NCI-H446 treated with DMSO at 0.1 percent for 48 hours (cell line): ENCODE results near the gene PARN.
"Not testable (repeated sequence)": the region's sequence is repeated elsewhere in the genome, so short reads cannot be mapped to it uniquely, and the experiment has no call there.

Experiments
- DNase-seq: peaks from one replicate; lab custom pipeline; 2025; lab: John Stamatoyannopoulos, UW

PARN gene

GRCh38 chr16:14400978-14401710 lies 228.9 kb downstream of the PARN start:
- not testable (repeated sequence) for DNase-seq

DNA sequence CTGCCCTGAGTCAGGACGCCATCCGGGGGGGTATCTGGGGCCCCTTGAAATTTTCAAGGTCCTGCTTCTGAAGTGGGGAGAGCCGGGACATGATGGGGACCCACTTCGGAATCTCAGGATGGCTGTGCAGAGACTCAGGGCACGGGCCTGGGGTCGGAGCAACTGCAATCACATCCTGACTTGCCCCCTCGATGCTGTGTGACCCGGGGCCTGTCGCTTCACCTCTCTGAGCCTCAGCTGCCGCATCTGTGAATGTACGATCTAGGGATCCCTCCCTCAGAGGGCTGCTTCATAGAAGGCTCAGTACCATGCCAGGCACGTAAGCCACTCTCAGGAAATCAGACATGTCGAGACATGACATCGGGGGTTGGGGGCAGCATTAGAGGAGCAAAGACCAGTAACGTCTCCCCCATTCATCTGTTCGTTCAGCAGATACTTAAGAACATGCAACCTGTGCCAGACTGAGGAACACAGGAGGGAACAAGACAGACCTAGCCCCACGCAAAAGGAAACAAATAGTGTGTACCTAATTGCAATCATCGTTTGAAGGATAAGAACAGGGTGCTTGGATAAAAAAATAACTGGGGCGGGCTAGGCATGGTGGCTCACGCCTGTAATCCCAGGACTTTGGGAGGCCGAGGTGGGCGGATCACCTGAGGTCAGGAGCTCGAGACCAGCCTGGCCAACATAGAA lies 229.6 kb downstream of the PARN start:
- peak; percentile 2 for DNase-seq

GRCh38 chr16:14399378-14400284 lies 230.4 kb downstream of the PARN start:
- DNase-seq, result peak; percentile 59

- DNase-seq, result no peak
These were observed 231.9 kb downstream of the PARN start for GRCh38 chr16:14398014-14398717.

DNA sequence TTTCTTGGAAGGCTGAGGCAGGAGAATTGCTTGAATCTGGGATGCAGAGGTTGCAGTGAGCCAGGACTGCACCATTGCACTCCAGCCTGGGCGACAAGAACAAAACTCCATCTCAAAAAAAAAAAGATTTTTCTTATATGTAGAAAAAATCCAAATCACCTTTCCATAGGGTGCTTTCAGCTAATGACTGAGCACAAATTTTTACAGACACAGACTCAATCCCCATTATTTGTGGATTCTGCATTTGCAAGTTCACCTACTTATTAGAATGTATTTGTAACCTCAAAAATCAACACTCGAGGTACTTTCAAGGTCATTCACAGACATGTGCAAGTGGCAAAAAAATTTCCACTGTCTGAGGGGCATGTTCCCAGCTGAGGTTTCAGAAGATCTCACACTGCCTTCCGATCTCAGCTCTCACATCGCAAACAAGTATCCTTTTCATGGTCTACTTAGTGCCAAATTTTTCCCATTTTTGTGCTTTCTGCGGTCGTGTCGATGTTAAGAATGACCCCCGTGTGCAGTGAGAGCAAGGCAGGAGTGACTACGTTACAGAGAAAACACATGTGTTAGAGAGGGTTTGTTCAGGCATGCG lies 234.3 kb downstream of the PARN start:
- DNase-seq, result not testable (repeated sequence)

GRCh38 chr16:14394834-14395233 lies 235.2 kb downstream of the PARN start:
- no peak for DNase-seq

DNA sequence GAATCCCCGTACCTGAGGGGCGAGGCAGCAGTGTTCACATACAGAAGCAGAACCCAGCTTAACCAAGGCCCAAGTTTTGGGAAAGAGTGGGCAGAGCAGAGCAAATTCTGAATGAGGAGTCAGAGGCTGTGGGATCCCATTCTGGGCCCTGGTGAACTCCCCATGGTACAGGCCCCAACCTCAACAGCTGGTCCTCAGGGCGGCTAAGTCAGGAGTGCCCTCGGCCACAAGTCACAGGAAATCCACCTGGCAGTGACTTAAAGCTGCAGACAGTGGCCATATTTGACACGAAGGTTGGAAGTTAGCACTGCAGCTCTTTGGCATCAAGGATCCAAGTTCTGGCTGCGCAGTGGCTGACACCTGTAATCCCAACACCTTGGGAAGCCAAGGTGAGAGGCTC lies 237.1 kb downstream of the PARN start:
- no peak for DNase-seq

DNA sequence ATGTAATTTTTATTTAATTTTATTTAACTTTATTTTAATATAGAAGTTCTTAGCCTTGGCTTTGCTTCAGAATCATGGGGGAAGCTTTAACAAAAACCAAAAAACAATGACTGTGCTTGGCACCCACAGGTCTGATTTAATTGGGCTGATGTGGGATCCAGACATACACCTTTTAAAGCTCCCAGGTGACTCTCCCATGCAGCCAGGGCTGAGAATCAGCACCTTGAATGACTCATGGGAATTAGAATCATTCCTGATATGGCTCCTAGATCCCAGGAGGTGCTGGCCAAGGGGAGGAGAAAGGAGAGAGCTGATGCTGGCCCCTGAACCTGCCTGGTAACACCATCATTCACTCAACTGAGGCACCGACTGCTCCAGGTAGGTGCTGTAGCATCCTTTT lies 240.7 kb downstream of the PARN start:
- no peak for DNase-seq

- DNase-seq, result no peak
These were observed 241.8 kb downstream of the PARN start for GRCh38 chr16:14388243-14388642.

GRCh38 chr16:14386115-14386514 lies 243.9 kb downstream of the PARN start:
- DNase-seq, result no peak
